ENCODE results near the gene BEST1. TPM values are rescaled to one million over a fixed set of nuclear protein-coding genes. Genes with fewer than 3 reads are reported as not detected.

The BEST1 gene
- total RNA-seq, 2 experiments from 2014 or later: 0.14 to 0.25 TPM

GRCh38 chr11:61985869-61986268 is 35.7 kb downstream of the BEST1 start:
- peaks cover 9% of the 10 kb centered on the region for H3K36me3 Mint-ChIP-seq (ENCODE audit: low read depth)
- H3K4me1 Mint-ChIP-seq (ENCODE audit: low read depth): no peaks in the 10 kb centered on the region
- Histone ChIP-seq H3K4me1 (ENCODE audit: insufficient read depth, low read length) (no peaks in the 10 kb centered on the region), H3K4me3 (ENCODE audit: low read length) (no peak overlapping the region), H3K9me3 (ENCODE audit: control insufficient read depth in 1 of 2, insufficient read depth in 1 of 2, low read length in 2 of 2) (peaks cover 3 to 12% of the 10 kb centered on the region in 2 experiments), H3K27ac (ENCODE audit: low read depth in 1 of 2, low read length in 2 of 2) (no peak overlapping the region), H3K36me3 (ENCODE audit: insufficient read depth, low read length) (no peaks in the 10 kb centered on the region), H3K27me3 (ENCODE audit: control insufficient read depth in 1 of 2, insufficient read depth in 2 of 2, low read length in 2 of 2) (no peaks in the 10 kb centered on the region)
- TF ChIP-seq, protein P1, sequence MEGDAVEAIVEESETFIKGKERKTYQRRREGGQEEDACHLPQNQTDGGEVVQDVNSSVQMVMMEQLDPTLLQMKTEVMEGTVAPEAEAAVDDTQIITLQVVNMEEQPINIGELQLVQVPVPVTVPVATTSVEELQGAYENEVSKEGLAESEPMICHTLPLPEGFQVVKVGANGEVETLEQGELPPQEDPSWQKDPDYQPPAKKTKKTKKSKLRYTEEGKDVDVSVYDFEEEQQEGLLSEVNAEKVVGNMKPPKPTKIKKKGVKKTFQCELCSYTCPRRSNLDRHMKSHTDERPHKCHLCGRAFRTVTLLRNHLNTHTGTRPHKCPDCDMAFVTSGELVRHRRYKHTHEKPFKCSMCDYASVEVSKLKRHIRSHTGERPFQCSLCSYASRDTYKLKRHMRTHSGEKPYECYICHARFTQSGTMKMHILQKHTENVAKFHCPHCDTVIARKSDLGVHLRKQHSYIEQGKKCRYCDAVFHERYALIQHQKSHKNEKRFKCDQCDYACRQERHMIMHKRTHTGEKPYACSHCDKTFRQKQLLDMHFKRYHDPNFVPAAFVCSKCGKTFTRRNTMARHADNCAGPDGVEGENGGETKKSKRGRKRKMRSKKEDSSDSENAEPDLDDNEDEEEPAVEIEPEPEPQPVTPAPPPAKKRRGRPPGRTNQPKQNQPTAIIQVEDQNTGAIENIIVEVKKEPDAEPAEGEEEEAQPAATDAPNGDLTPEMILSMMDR (IDR thresholded peaks at IDR 0.05): no peak
- no peak overlapping the region for H3K4me3 Mint-ChIP-seq
- no peaks in the 10 kb centered on the region for H3K27me3 Mint-ChIP-seq
- no peak for DNase-seq
- CTCF ChIA-PET: no interaction called here
- no peak for ATAC-seq (ENCODE audit: poor library complexity)
- H3K9me3 Mint-ChIP-seq: peaks cover 7% of the 10 kb centered on the region
- H3K27ac Mint-ChIP-seq: no peak overlapping the region
- POLR2A ChIA-PET: interaction anchor here (2.1 kb wide), 1 partner anchor 18 kb away, joined by 6 read pairs; the partner anchor contains the start of gene FTH1
- intact Hi-C loops (cut with DNase I, micrococcal nuclease): no loop called here

GRCh38 chr11:61994981-61995380 is 44.8 kb downstream of the BEST1 start:
- Histone ChIP-seq H3K27me3 (ENCODE audit: control insufficient read depth in 1 of 2, insufficient read depth in 2 of 2, low read length in 2 of 2) (no peaks in the 10 kb centered on the region), H3K4me1 (ENCODE audit: insufficient read depth, low read length) (no peaks in the 10 kb centered on the region), H3K9me3 (ENCODE audit: control insufficient read depth in 1 of 2, insufficient read depth in 1 of 2, low read length in 2 of 2) (peaks cover 8 to 22% of the 10 kb centered on the region in 2 experiments), H3K4me3 (ENCODE audit: low read length) (no peak overlapping the region), H3K27ac (ENCODE audit: low read depth in 1 of 2, low read length in 2 of 2) (no peak overlapping the region), H3K36me3 (ENCODE audit: insufficient read depth, low read length) (no peaks in the 10 kb centered on the region)
- POLR2A ChIA-PET: interaction anchor here (1.0 to 1.2 kb wide), 2 partner anchors 30 to 87 kb away, joined by 3 to 4 read pairs; no protein-coding TSS in a partner anchor
- Mint-ChIP-seq H3K27me3 (no peaks in the 10 kb centered on the region), H3K4me3 (no peak overlapping the region), H3K36me3 (ENCODE audit: low read depth) (peaks cover 16% of the 10 kb centered on the region), H3K9me3 (peaks cover 15% of the 10 kb centered on the region), H3K4me1 (ENCODE audit: low read depth) (no peaks in the 10 kb centered on the region), H3K27ac (no peak overlapping the region)
- ATAC-seq (ENCODE audit: poor library complexity): no peak
- CTCF ChIA-PET: interaction anchor here (1.4 kb wide), 1 partner anchor 87 kb away, joined by 3 read pairs; no protein-coding TSS in a partner anchor
- intact Hi-C loops (cut with DNase I, micrococcal nuclease): no loop called here
- DNase-seq: no peak
- TF ChIP-seq, protein P1 (IDR thresholded peaks at IDR 0.05): no peak

- ATAC-seq (ENCODE audit: poor library complexity) (no peak), DNase-seq (no peak)
- H3K4me1 Mint-ChIP-seq (ENCODE audit: low read depth): no peaks in the 10 kb centered on the region
- no peak overlapping the region for H3K27ac Mint-ChIP-seq
- H3K27ac ChIP-seq (ENCODE audit: low read depth in 1 of 2, low read length in 2 of 2): no peak overlapping the region
- H3K27me3 ChIP-seq (ENCODE audit: control insufficient read depth in 1 of 2, insufficient read depth in 2 of 2, low read length in 2 of 2): no peaks in the 10 kb centered on the region
- TF ChIP-seq, protein P1 (IDR thresholded peaks at IDR 0.05): no peak
- intact Hi-C loops (cut with DNase I, micrococcal nuclease): no loop called here
- H3K36me3 Mint-ChIP-seq (ENCODE audit: low read depth): peaks cover 19% of the 10 kb centered on the region
- H3K4me3 ChIP-seq (ENCODE audit: low read length): no peak overlapping the region
- H3K4me1 ChIP-seq (ENCODE audit: insufficient read depth, low read length): no peaks in the 10 kb centered on the region
- CTCF ChIA-PET: no interaction called here
- peaks cover 11% of the 10 kb centered on the region for H3K9me3 Mint-ChIP-seq
- no peaks in the 10 kb centered on the region for H3K27me3 Mint-ChIP-seq
- no peaks in the 10 kb centered on the region for H3K36me3 ChIP-seq (ENCODE audit: insufficient read depth, low read length)
- POLR2A ChIA-PET: no interaction called here
- H3K4me3 Mint-ChIP-seq: no peak overlapping the region
- peaks cover 8 to 25% of the 10 kb centered on the region in 2 experiments for H3K9me3 ChIP-seq (ENCODE audit: control insufficient read depth in 1 of 2, insufficient read depth in 1 of 2, low read length in 2 of 2)
These were observed 46.8 kb downstream of the BEST1 start for GRCh38 chr11:61996933-61997332.
